IMR-90 (cell line): ENCODE results near the gene ZNRF3. TPM values are rescaled to one million over a fixed set of nuclear protein-coding genes. Genes with fewer than 3 reads are reported as not detected.

Source experiments
- ATAC-seq: fragments of 200-7000 bp; cut with Tn5 transposase; 2 replicates; pipeline ENCODE4 v1.9.1; 2020; ENCODE audit warnings: low read depth, mild to moderate bottlenecking, moderate library complexity
- BruUV-seq: library from RNA; stranded (reverse); fragments of 400-500 nt; replicated peaks from 2 replicates; lab custom pipeline; 2021; lab: Mats Ljungman, UMichigan
- CTCF ChIA-PET: fragments of 300-600 bp; formaldehyde crosslinking; extraction: SDS; loops from one replicate; lab custom pipeline; 2021; ENCODE audit warnings: antibody characterized with exemption; lab: Yijun Ruan, JAX
- POLR2A ChIA-PET: fragments of 300-600 bp; sonication (Branson Sonifier 250); formaldehyde crosslinking; loops from one replicate; lab custom pipeline; 2022; ENCODE audit warnings: antibody characterized with exemption; ENCODE audit not compliant: unreplicated experiment; lab: Charles Lee
- DNase-seq: peaks from one replicate; pipeline ENCODE4 v3.0.0; 2013
- H2AFZ ChIP-seq: replicated peaks from 2 replicates; pipeline ENCODE3; 2013; ENCODE audit warnings: low read length, mild to moderate bottlenecking; ENCODE audit not compliant: poor library complexity
- H2AK5ac ChIP-seq: 2 replicates; pipeline ENCODE4 v1.6.1; 2013; ENCODE audit warnings: low read depth, low read length, inconsistent platforms
- H2AK9ac ChIP-seq: replicated peaks from 2 replicates; pipeline ENCODE3; 2013; ENCODE audit warnings: mild to moderate bottlenecking, low read depth, low read length, moderate library complexity; ENCODE audit not compliant: poor library complexity
- H2BK120ac ChIP-seq: 2 replicates; pipeline ENCODE4 v1.6.1; 2013; ENCODE audit warnings: low read depth, low read length, inconsistent platforms
- H2BK15ac ChIP-seq: 3 replicates; pipeline ENCODE4 v1.6.1; 2013; ENCODE audit warnings: low read depth, low read length, inconsistent platforms
- H2BK20ac ChIP-seq: 2 replicates; pipeline ENCODE4 v1.6.1; 2013; ENCODE audit warnings: low read depth, mild to moderate bottlenecking, inconsistent platforms, low read length, moderate library complexity
- H2BK5ac ChIP-seq: 2 replicates; pipeline ENCODE4 v1.6.1; 2013; ENCODE audit warnings: mild to moderate bottlenecking, low read depth, low read length, inconsistent platforms; ENCODE audit not compliant: poor library complexity, severe bottlenecking
- H3K14ac ChIP-seq: replicated peaks from 2 replicates; pipeline ENCODE4 v1.6.1; 2013; ENCODE audit warnings: low read depth, low read length, inconsistent platforms
- H3K18ac ChIP-seq: 2 replicates; pipeline ENCODE4 v1.6.1; 2013; ENCODE audit warnings: low read depth, low read length, control low read depth
- H3K23ac ChIP-seq: 2 replicates; pipeline ENCODE4 v1.6.1; 2013; ENCODE audit warnings: low read depth, low read length, inconsistent platforms
- H3K27ac ChIP-seq: 2 replicates; pipeline ENCODE4 v1.5.1; 2013; ENCODE audit warnings: mild to moderate bottlenecking, control low read depth, low read length; ENCODE audit not compliant: insufficient read depth
- H3K27me3 ChIP-seq: 2 replicates; pipeline ENCODE4 v1.6.1; 2013; ENCODE audit warnings: low read length; ENCODE audit not compliant: control insufficient read depth, insufficient read depth
- H3K36me3 ChIP-seq: 2 replicates; pipeline ENCODE4 v1.6.1; 2013; ENCODE audit warnings: low read length, mixed read lengths; ENCODE audit not compliant: control insufficient read depth, insufficient read depth
- H3K4ac ChIP-seq: 2 replicates; pipeline ENCODE4 v1.6.1; 2013; ENCODE audit warnings: low read depth, low read length, inconsistent platforms
- H3K4me1 ChIP-seq: 2 replicates; pipeline ENCODE4 v1.6.1; 2013; ENCODE audit warnings: low read length, mixed read lengths; ENCODE audit not compliant: control insufficient read depth, insufficient read depth
- H3K4me2 ChIP-seq: 2 replicates; pipeline ENCODE4 v1.6.1; 2013; ENCODE audit warnings: low read depth, mild to moderate bottlenecking, control low read depth, low read length, moderate library complexity
- H3K4me3 ChIP-seq: 2 replicates; pipeline ENCODE4 v1.5.1; 2013; ENCODE audit warnings: low read depth, mild to moderate bottlenecking, control low read depth, low read length, moderate library complexity; ENCODE audit not compliant: insufficient read depth
- H3K56ac ChIP-seq: 2 replicates; pipeline ENCODE4 v1.6.1; 2013; ENCODE audit warnings: low read length, inconsistent platforms; ENCODE audit not compliant: insufficient read depth; ENCODE audit errors: extremely low read depth
- H3K79me1 ChIP-seq, 2 experiments: 2 replicates each; pipeline ENCODE4 v1.6.1; 2013; ENCODE audit warnings: low read length in 2 of 2, inconsistent platforms in 1 of 2, low read depth in 1 of 2
- H3K9ac ChIP-seq: 2 replicates; pipeline ENCODE4 v1.6.1; 2013; ENCODE audit warnings: low read depth, low read length, control low read depth
- H3K9me1 ChIP-seq: 2 replicates; pipeline ENCODE4 v1.6.1; 2013; ENCODE audit warnings: low read length, inconsistent platforms; ENCODE audit not compliant: insufficient read depth
- H3K9me3 ChIP-seq: 2 replicates; pipeline ENCODE4 v1.6.1; 2013; ENCODE audit warnings: low read length; ENCODE audit not compliant: control insufficient read depth, insufficient read depth
- H4K20me1 ChIP-seq: 2 replicates; pipeline ENCODE4 v1.6.1; 2013; ENCODE audit warnings: low read length, inconsistent platforms; ENCODE audit not compliant: insufficient read depth
- H4K5ac ChIP-seq: 2 replicates; pipeline ENCODE4 v1.6.1; 2013; ENCODE audit warnings: mild to moderate bottlenecking, low read depth, low read length, control low read depth
- H4K8ac ChIP-seq, 2 experiments: 2 replicates each; pipeline ENCODE4 v1.6.1; 2013; ENCODE audit warnings: low read depth in 2 of 2, low read length in 2 of 2, control low read depth in 1 of 2, inconsistent platforms in 1 of 2
- H4K91ac ChIP-seq: 2 replicates; pipeline ENCODE4 v1.6.1; 2013; ENCODE audit warnings: low read depth, low read length, inconsistent platforms; ENCODE audit not compliant: insufficient read depth
- RAD21 ChIP-seq: IDR thresholded peaks from 2 replicates; pipeline ENCODE4 v1.6.1; 2012; ENCODE audit warnings: low read length, improper control_type of control experiment
- WGBS, 2 experiments: methylation state at CpG; one replicate each; pipeline versions ENCODE4 v1.1.5 to v1.1.7; 2013; ENCODE audit warnings: missing lambda C conversion rate in 2 of 2; ENCODE audit not compliant: insufficient read length in 1 of 2; ENCODE audit errors: extremely low coverage in 2 of 2; 5-methylcytosine and 5-hydroxymethylcytosine counted together
- dilution Hi-C: fragments of 300-500 bp; cut with HindIII; formaldehyde crosslinking; loops from one replicate; pipeline ENCODE4 v1.14.3; 2018; ENCODE audit warnings: low sequenced_read_pairs; ENCODE audit not compliant: unreplicated experiment
- in situ Hi-C: fragments of 300-500 bp; cut with MboI; formaldehyde crosslinking; loops from 3 replicates; pipeline ENCODE4 v1.14.3; 2019; ENCODE audit warnings: low sequenced_read_pairs, inconsistent platforms, mixed read lengths
- intact Hi-C: fragments of 100-400 bp; cut with micrococcal nuclease; formaldehyde crosslinking; loops from 2 replicates; pipeline ENCODE4 v1.10.0; 2022
- polyA plus RNA-seq, 3 experiments: library from polyadenylated mRNA; depleted of rRNA; stranded (reverse); fragments of >200 nt; gene quantifications; 2 replicates each; pipeline ENCODE4 v1.2.3, GENCODE V29; 2012; ENCODE audit warnings: low replicate concordance in 1 of 3
- total RNA-seq: library from RNA; depleted of rRNA; stranded (reverse); fragments of >200 nt; gene quantifications from 2 replicates; pipeline ENCODE4 v1.2.3, GENCODE V29; 2012

The ZNRF3 gene
- total and polyA plus RNA-seq, 2 of the 4 experiments (the other 2 are of a cell fraction): 1.4 to 2.4 TPM

DNA sequence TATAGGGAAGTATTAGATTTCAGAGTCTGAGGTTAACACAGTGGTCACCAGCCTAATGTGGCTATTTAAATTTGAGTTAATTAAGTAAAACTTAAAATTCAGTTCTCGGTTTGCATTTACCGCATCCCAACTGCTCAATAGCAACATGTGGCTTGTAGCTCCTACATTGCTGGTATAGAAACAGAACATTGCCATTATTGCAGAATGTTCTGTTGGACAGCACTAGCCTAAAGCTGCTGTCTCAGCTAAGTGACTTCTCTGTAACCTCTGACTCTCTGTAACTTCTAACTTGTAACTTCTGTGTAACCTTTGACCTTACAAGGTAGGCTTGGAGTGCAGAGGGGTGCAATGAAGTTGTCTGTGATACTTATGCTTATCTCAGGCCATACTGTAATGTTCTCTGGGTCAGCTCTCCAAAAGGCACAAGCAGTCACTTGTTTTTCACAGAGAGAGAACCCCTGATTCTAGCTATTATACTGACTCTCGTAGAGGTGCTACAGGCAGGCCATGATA lies 78.7 kb downstream of the ZNRF3 start:
- DNase-seq (no peak), ATAC-seq (no peak)
- H3K18ac ChIP-seq: no peak overlapping the region
- no peak overlapping the region for H4K91ac ChIP-seq
- H2AK5ac ChIP-seq: no peak overlapping the region
- POLR2A ChIA-PET: no interaction called here
- CTCF ChIA-PET: no interaction called here
- dilution Hi-C loops: no loop called here
- H2BK120ac ChIP-seq: no peak overlapping the region
- H3K56ac ChIP-seq: no peak overlapping the region
- no peak overlapping the region for H2BK15ac ChIP-seq
- no peak overlapping the region for H4K8ac ChIP-seq
- no peak for TF ChIP-seq RAD21
- H3K4me3 ChIP-seq: no peak overlapping the region
- no peak overlapping the region for H3K4ac ChIP-seq
- H2BK20ac ChIP-seq: no peak overlapping the region
- H3K4me1 ChIP-seq: 0 out of 2 replicates have a peak, but pooled peaks cover 1% of the 10 kb centered on the region
- no peak overlapping the region for H3K23ac ChIP-seq
- no peak overlapping the region for H3K14ac ChIP-seq
- H3K9me3 ChIP-seq: no peaks in the 10 kb centered on the region
- intact Hi-C loops: no loop called here
- H3K9ac ChIP-seq: no peak overlapping the region
- no peak overlapping the region for H2AK9ac ChIP-seq
- WGBS, 2 experiments: 100% methylated on average over 1 of the region's 3 CpGs; no CpG with 5 or more reads in 1 of the 2 experiments
- BruUV-seq: no TSS peak
- H4K5ac ChIP-seq: no peak overlapping the region
- H3K9me1 ChIP-seq: 0 out of 2 replicates have a peak, but pooled peaks cover 3% of the 10 kb centered on the region
- peaks cover 0 to under 1% of the 10 kb centered on the region in 2 experiments; a peak in 1 of 4 replicates for H3K79me1 ChIP-seq
- no peak overlapping the region for H3K4me2 ChIP-seq
- in situ Hi-C loops: no loop called here
- no peaks in the 10 kb centered on the region for H3K27me3 ChIP-seq
- H4K20me1 ChIP-seq: 0 out of 2 replicates have a peak, but pooled peaks cover 3% of the 10 kb centered on the region
- H2AFZ ChIP-seq: no peak overlapping the region
- no peak overlapping the region for H3K27ac ChIP-seq
- no peak overlapping the region for H2BK5ac ChIP-seq
- no peaks in the 10 kb centered on the region for H3K36me3 ChIP-seq
